PC-9 (cell line): ENCODE data around the gene OR7A17.

Experiments used
- CTCF ChIP-seq: fragments of 200-600 bp; sonication (generic); conservative IDR thresholded peaks from 2 replicates; pipeline ENCODE4 v1.6.1; 2017; ENCODE audit warnings: mixed run types, antibody characterized with exemption, mild to moderate bottlenecking, moderate library complexity
- EZH2 ChIP-seq: fragments of 200-600 bp; sonication (generic); IDR thresholded peaks from 2 replicates; pipeline ENCODE4 v1.8.0; 2017; ENCODE audit warnings: antibody characterized with exemption, low read depth

- TF ChIP-seq CTCF (no peak), EZH2 (no peak)
Measured at GRCh38 chr19:14901675-14902260, 15.8 kb upstream of the OR7A17 start.
